DOHH2 (cell line): ENCODE results near the gene SPATA6.

Experiments
- CTCF ChIP-seq: fragments of 200-600 bp; sonication (generic); IDR thresholded peaks from one replicate; pipeline ENCODE4 v1.5.1; 2014; ENCODE audit warnings: antibody characterized with exemption, mild to moderate bottlenecking, low read depth, low read length; ENCODE audit not compliant: poor library complexity, severe bottlenecking
- EZH2phosphoT487 ChIP-seq: fragments of 200-600 bp; sonication (generic); IDR thresholded peaks from 2 replicates; pipeline ENCODE4 v1.6.1; 2017; ENCODE audit warnings: borderline replicate concordance, mild to moderate bottlenecking, antibody characterized with exemption, low read length, moderate library complexity, mixed read lengths

- TF ChIP-seq CTCF = no peak
- TF ChIP-seq EZH2phosphoT487 = no peak
Measured at GRCh38 chr1:48415050-48415449, 57.0 kb downstream of the SPATA6 start.
